ENCODE measurements around the gene CDA. TPM values are rescaled to one million over a fixed set of nuclear protein-coding genes. Genes with fewer than 3 reads are reported as not detected.

CDA gene
- total and polyA plus RNA-seq, 9 of the 15 experiments (the other 6 are each of a cell fraction or from before 2014, with no cell fraction given), result not detected

GRCh38 chr1:20633190-20634064 lies 44.5 kb downstream of the CDA start, which contains the start of gene PINK1 (continued):
- TF ChIP-seq, protein P1, sequence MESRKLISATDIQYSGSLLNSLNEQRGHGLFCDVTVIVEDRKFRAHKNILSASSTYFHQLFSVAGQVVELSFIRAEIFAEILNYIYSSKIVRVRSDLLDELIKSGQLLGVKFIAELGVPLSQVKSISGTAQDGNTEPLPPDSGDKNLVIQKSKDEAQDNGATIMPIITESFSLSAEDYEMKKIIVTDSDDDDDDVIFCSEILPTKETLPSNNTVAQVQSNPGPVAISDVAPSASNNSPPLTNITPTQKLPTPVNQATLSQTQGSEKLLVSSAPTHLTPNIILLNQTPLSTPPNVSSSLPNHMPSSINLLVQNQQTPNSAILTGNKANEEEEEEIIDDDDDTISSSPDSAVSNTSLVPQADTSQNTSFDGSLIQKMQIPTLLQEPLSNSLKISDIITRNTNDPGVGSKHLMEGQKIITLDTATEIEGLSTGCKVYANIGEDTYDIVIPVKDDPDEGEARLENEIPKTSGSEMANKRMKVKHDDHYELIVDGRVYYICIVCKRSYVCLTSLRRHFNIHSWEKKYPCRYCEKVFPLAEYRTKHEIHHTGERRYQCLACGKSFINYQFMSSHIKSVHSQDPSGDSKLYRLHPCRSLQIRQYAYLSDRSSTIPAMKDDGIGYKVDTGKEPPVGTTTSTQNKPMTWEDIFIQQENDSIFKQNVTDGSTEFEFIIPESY (CRISPR knock-in tag; IDR thresholded peaks at IDR 0.05), result 0 out of 2 replicates have a peak, but pooled peaks have one; percentile 20
- TF ChIP-seq BHLHE40 (IDR thresholded peaks at IDR 0.05; ENCODE audit: low read length) (peak; percentile 50; the same call in 1 of the 2 replicates), GTF3C2 (IDR thresholded peaks at IDR 0.05; ENCODE audit: borderline replicate concordance, extremely low read depth, insufficient read length) (no peak), CCNT2 (IDR thresholded peaks at IDR 0.05; ENCODE audit: borderline replicate concordance, extremely low read depth, insufficient read length, low read depth, low read length) (peak; percentile 73), RBFOX2 (IDR thresholded peaks at IDR 0.05; ENCODE audit: low read depth, low read length) (peak; percentile 73), SMAD3 (CRISPR knock-in tag; conservative IDR thresholded peaks at IDR 0.05) (no peak), TFAP4 (CRISPR knock-in tag; IDR thresholded peaks at IDR 0.05; ENCODE audit: borderline replicate concordance) (peak; percentile 75), MITF (IDR thresholded peaks at IDR 0.05) (no peak), CREM (IDR thresholded peaks at IDR 0.05; ENCODE audit: low read depth) (peak; percentile 69; the same call in 1 of the 2 replicates), L3MBTL2 (IDR thresholded peaks at IDR 0.05) (peak; percentile 97)
- TF ChIP-seq, protein P2, sequence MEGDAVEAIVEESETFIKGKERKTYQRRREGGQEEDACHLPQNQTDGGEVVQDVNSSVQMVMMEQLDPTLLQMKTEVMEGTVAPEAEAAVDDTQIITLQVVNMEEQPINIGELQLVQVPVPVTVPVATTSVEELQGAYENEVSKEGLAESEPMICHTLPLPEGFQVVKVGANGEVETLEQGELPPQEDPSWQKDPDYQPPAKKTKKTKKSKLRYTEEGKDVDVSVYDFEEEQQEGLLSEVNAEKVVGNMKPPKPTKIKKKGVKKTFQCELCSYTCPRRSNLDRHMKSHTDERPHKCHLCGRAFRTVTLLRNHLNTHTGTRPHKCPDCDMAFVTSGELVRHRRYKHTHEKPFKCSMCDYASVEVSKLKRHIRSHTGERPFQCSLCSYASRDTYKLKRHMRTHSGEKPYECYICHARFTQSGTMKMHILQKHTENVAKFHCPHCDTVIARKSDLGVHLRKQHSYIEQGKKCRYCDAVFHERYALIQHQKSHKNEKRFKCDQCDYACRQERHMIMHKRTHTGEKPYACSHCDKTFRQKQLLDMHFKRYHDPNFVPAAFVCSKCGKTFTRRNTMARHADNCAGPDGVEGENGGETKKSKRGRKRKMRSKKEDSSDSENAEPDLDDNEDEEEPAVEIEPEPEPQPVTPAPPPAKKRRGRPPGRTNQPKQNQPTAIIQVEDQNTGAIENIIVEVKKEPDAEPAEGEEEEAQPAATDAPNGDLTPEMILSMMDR (IDR thresholded peaks at IDR 0.05 in 2 of 3, conservative IDR thresholded peaks at IDR 0.05 in 1 of 3; ENCODE audit: insufficient read depth in 2 of 3, low read depth in 1 of 3, low read length in 3 of 3), result peak; percentile 97 to 98 (median 98)
- TF ChIP-seq, protein P3, sequence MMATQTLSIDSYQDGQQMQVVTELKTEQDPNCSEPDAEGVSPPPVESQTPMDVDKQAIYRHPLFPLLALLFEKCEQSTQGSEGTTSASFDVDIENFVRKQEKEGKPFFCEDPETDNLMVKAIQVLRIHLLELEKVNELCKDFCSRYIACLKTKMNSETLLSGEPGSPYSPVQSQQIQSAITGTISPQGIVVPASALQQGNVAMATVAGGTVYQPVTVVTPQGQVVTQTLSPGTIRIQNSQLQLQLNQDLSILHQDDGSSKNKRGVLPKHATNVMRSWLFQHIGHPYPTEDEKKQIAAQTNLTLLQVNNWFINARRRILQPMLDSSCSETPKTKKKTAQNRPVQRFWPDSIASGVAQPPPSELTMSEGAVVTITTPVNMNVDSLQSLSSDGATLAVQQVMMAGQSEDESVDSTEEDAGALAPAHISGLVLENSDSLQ (IDR thresholded peaks at IDR 0.05), result 0 out of 2 replicates have a peak, but pooled peaks have one; percentile 24
